ENCODE results near the gene BEGAIN.

Gene BEGAIN

GRCh38 chr14:100566586-100566985, 20.6 kb downstream of the BEGAIN start:
- no peak for DNase-seq

GRCh38 chr14:100566119-100566518, 21.1 kb downstream of the BEGAIN start:
- DNase-seq, result no peak

GRCh38 chr14:100565650-100566049, 21.6 kb downstream of the BEGAIN start:
- no peak for DNase-seq

- no peak for DNase-seq
Measured at GRCh38 chr14:100564512-100564911, 22.7 kb downstream of the BEGAIN start.

GRCh38 chr14:100562751-100563150, 24.5 kb downstream of the BEGAIN start:
- DNase-seq, result no peak

GRCh38 chr14:100561005-100561404, 26.2 kb downstream of the BEGAIN start:
- DNase-seq, result no peak

GRCh38 chr14:100560471-100560870, 26.7 kb downstream of the BEGAIN start:
- DNase-seq, result no peak

- DNase-seq, result no peak
Measured at GRCh38 chr14:100559455-100559854, 27.8 kb downstream of the BEGAIN start.

GRCh38 chr14:100558966-100559365, 28.3 kb downstream of the BEGAIN start:
- DNase-seq, result no peak

- DNase-seq, result no peak
Measured at GRCh38 chr14:100558226-100558625, 29.0 kb downstream of the BEGAIN start.

GRCh38 chr14:100557658-100558057, 29.6 kb downstream of the BEGAIN start:
- DNase-seq, result no peak

GRCh38 chr14:100556936-100557505, 30.2 kb downstream of the BEGAIN start:
- no peak for DNase-seq

- DNase-seq, result no peak
Measured at GRCh38 chr14:100556140-100556475, 31.1 kb downstream of the BEGAIN start.

- DNase-seq, result no peak
Measured at GRCh38 chr14:100555436-100556139, 31.6 kb downstream of the BEGAIN start.

- DNase-seq, result no peak
Measured at GRCh38 chr14:100554696-100555320, 32.4 kb downstream of the BEGAIN start.

GRCh38 chr14:100554082-100554677, 33.0 kb downstream of the BEGAIN start:
- no peak for DNase-seq

- no peak for DNase-seq
Measured at GRCh38 chr14:100553471-100553870, 33.7 kb downstream of the BEGAIN start.

GRCh38 chr14:100552524-100553125, 34.6 kb downstream of the BEGAIN start:
- no peak for DNase-seq

- no peak for DNase-seq
Measured at GRCh38 chr14:100551056-100551455, 36.2 kb downstream of the BEGAIN start.

- no peak for DNase-seq
Measured at GRCh38 chr14:100549834-100550625, 37.2 kb downstream of the BEGAIN start.

GRCh38 chr14:100548939-100549338, 38.3 kb downstream of the BEGAIN start:
- no peak for DNase-seq

GRCh38 chr14:100548295-100548655, 38.9 kb downstream of the BEGAIN start:
- no peak for DNase-seq
